GM19035 (cell line): ENCODE data around the gene HORMAD2.
"Not testable (repeated sequence)": the region's sequence is repeated elsewhere in the genome, so short reads cannot be mapped to it uniquely, and the experiment has no call there.

Source experiments
- ATAC-seq: cut with Tn5 transposase; IDR thresholded peaks from one replicate; pipeline ENCODE4 v1.9.1; 2021; ENCODE audit not compliant: unreplicated experiment

The HORMAD2 gene

GRCh38 chr22:30206944-30207343, 126.7 kb downstream of the HORMAD2 start:
- no peak for ATAC-seq

DNA sequence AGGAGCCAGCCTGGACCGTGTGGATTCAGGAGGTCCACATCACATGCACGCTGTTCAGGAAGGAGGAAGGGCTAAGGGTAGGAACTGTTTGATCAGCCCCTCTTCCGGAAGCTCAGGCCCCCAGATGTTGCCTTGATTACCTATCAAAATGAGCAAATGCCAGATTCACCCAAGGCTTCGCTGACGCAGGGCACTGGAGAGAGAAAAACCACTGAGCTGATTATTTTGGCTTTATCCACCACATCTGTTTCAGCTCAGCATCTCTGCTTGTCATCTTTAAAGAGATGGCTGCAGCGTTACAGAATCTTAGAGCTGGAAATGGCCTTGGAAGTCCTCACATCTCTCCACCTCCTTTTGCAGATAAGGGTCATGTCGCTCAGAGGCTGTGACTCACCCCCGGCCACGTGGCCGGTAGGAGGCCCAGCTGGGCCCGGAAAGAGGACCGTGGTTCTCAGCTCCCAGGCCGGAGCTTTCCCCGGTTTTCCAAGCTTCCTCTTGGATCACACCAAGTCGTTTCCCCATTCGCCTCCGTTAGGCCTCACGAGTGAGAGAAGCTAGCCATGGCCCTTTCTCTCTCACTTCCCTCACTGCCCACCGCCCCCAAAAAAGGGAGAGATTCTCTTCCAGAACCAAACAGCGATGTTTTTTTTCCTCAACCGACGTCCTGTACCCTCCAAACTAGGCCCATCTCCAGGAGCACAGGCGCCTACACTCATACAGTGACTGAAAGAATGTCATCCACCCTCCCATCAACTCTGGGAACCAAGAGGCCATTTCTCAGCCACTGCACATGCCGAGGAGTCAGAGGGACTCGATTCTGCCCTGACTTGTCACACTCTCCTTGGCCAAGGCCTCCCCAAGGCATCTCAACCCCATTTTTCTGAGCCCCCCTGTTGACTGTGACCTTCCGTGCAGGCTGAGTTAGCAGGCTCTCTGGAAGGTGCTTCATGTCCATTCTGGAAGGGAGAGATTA, 128.7 kb downstream of the HORMAD2 start:
- ATAC-seq: no peak

GRCh38 chr22:30209642-30210041, 129.4 kb downstream of the HORMAD2 start:
- ATAC-seq: no peak

DNA sequence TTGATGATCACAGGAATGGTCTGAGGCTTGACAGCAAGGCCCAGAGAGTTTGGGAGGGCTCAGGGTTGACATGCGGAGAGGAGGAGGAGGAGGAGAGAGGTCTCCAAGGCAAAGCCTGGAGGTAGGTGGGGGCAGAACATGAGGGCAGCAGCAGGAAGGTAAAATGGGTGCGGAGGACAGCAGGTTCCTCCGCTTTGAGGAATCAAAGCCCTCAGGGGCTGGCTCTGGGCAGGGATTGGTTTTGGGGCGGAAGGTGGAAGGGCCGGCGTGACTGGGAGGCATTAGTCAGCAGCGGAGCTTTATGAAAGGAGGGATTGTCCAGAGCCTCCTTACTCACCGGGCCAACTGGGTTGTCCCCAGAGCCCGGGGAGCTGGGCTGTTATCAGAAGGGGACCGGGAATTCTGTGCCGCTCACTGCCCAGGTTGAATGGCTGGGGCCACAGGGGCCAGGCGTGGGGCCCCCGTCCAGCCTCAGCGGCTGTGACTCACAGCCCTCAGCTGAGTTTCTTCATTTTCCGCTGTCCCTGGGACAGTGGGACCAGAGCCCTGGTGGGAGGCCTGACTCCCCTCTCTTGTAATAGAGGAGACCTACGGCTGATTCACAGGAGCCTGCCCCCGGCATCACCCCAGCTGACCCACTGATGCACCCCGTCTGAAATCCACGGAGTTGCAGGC, 130.1 kb downstream of the HORMAD2 start:
- ATAC-seq: no peak

DNA sequence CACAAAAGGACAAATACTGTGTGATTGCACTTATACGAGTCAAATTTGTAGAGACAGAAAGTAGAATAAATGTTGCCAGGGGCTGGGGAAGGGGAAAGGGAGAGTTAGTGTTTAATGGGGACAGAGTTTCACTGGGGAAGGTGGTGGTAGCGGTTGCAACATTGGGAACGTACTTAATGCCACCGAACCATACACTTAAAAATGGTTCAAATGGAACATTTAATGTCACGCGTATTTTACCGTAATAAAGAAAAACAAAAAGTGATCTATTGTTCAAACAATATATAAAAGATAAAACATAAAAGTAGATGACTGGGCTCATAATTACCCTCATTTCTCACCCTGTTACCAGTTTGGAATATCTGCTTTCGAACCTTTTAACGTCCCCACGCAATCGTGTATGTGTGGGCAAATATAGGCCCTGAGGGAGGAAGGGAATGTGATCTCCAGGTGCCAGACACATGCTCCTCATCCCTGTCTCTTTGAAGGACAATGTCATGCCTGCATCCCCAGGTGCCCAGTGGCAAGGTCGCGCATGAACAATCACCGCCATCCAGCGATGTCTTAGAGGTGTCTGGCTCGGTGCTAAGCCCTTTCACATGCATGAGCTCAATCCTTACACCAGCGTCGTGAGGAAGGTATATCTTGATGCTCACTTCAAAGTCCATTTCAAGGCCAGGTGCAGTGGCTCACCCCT, 131.0 kb downstream of the HORMAD2 start:
- no peak for ATAC-seq

GRCh38 chr22:30212363-30212995, 132.2 kb downstream of the HORMAD2 start:
- ATAC-seq: no peak

- no peak for ATAC-seq
These were observed 132.8 kb downstream of the HORMAD2 start for GRCh38 chr22:30212996-30213441.

GRCh38 chr22:30214703-30215407, 134.6 kb downstream of the HORMAD2 start:
- ATAC-seq: no peak

DNA sequence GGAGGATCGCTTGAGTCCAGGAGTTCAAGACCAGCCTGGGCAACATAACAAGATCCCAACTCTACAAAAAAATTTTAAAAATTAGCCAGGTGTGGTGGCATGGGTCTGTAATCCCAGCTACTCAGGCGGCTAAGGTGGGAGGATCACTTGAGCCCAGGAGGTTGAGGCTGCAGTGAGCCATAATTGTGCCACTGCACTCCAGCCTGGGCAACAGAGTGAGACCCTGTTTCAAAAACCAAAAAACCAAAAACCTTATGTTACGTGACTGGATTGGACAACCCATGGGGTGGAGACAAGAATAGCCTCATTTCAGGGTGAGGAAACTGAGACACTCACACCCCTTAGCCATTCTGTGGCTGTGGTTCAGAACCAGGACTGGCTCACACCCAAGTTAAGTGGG, 136.0 kb downstream of the HORMAD2 start:
- ATAC-seq: not testable (repeated sequence)

- no peak for ATAC-seq
These were observed 136.4 kb downstream of the HORMAD2 start for GRCh38 chr22:30216710-30217109.

- no peak for ATAC-seq
These were observed 137.7 kb downstream of the HORMAD2 start for GRCh38 chr22:30217698-30218560.

DNA sequence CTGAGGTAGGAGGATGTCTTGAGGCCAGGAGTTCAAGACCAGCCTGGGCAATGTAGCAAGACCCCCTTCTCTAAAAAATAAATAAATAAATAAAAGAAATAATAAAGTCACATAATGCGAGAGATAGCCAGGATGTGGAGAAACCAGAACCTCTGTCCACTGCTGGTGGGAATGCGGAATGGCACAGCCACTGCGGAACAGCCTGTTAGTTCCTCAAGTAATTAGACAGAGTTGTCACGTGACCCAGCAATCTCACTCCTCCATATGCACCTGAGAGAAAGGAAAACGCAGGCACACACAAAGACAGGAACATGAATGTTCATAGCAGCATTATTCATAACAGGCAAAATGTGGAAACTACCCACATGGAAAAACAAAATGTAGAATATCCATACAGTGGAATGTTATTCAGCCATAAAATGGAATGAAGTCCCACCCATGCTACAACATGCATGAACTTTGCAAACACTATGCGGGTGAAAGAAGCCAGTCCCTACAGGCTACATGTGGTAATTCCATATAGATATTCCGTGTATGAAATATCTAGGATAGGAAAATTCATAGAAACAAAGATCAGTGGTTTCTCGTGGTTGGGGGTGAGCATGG, 138.9 kb downstream of the HORMAD2 start:
- ATAC-seq: no peak

- ATAC-seq: no peak
These were observed 139.5 kb downstream of the HORMAD2 start for GRCh38 chr22:30219668-30220278.

GRCh38 chr22:30220338-30221012, 140.2 kb downstream of the HORMAD2 start:
- ATAC-seq: no peak

- no peak for ATAC-seq
These were observed 141.1 kb downstream of the HORMAD2 start for GRCh38 chr22:30221121-30221992.

DNA sequence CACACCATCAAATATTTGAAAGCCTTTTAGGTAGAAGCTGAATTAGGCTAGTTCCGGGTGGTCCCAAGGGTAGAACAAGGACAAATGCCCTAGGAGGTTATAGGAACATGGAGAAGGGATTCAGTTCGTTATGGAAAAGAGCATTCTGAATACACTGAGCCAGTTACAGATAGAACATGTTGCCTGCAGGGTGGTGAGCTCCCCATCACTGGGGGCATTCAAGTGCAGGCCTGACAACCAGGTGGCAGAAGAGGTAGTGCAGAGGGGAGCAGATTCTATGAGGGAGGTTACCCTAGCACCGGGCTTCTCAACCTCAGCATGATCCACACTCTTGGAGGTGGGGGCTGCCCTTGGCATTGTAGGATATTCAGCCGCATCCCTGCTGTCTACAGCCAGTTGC, 142.1 kb downstream of the HORMAD2 start:
- no peak for ATAC-seq

DNA sequence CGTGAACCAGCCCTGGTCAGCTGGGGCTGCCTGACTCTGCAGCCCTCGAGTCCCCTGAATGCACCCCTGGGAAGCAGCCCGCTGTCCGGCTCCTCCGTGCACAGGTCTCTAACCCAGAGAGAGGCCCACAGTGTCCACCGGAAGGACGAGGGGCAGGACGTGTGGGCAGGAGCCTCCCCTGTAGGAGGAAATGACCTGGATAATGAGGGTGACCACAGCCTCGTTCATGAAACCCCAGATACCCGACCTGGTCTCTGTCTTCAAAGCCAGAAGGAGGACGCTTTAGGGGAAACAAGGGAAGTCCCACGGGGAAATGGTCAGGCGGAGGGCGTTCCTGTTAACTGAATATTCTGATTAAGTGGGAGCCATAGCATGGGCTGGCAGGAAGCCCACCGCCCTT, 143.0 kb downstream of the HORMAD2 start:
- ATAC-seq: no peak
